Mesodermal cell (in vitro differentiated cells): ENCODE results near the gene HTR5A.

Experiments
- H3K27ac ChIP-seq: 2 replicates; pipeline ENCODE4 v1.7.0; 2013; ENCODE audit warnings: mild to moderate bottlenecking, low read depth, low read length, moderate library complexity; ENCODE audit not compliant: severe bottlenecking
- H3K36me3 ChIP-seq: 2 replicates; pipeline ENCODE4 v1.7.1; 2013; ENCODE audit warnings: mild to moderate bottlenecking, low read length, moderate library complexity; ENCODE audit not compliant: control insufficient read depth, insufficient read depth
- H3K4me1 ChIP-seq: one replicate; pipeline ENCODE4 v1.7.1; 2013; ENCODE audit warnings: mild to moderate bottlenecking, low read length; ENCODE audit not compliant: insufficient read depth, control insufficient read depth, poor library complexity, severe bottlenecking
- H3K4me3 ChIP-seq: 2 replicates; pipeline ENCODE4 v1.7.0; 2013; ENCODE audit warnings: low read length, control low read depth, mild to moderate bottlenecking; ENCODE audit not compliant: insufficient read depth, poor library complexity, severe bottlenecking; ENCODE audit errors: extremely low read depth
- H3K9me3 ChIP-seq: 2 replicates; pipeline ENCODE4 v1.7.1; 2013; ENCODE audit warnings: mild to moderate bottlenecking, low read length, moderate library complexity; ENCODE audit not compliant: control insufficient read depth
- WGBS, 2 experiments: methylation state at CpG; one replicate each; pipeline ENCODE4 v1.1.5; 2013; ENCODE audit warnings: missing lambda C conversion rate in 2 of 2; ENCODE audit not compliant: insufficient coverage in 2 of 2; 5-methylcytosine and 5-hydroxymethylcytosine counted together

HTR5A gene

GRCh38 chr7:155115288-155115687 is 45.2 kb downstream of the HTR5A start:
- Histone ChIP-seq H3K4me3 (no peak overlapping the region), H3K4me1 (no peaks in the 10 kb centered on the region), H3K9me3 (peaks cover 15% of the 10 kb centered on the region), H3K27ac (no peak overlapping the region), H3K36me3 (no peaks in the 10 kb centered on the region)
- 69 to 80% methylated on average over 3 of the region's 5 CpGs for WGBS, 2 experiments

GRCh38 chr7:155119801-155120382 is 49.8 kb downstream of the HTR5A start:
- H3K4me3 ChIP-seq: no peak overlapping the region
- no peaks in the 10 kb centered on the region for H3K36me3 ChIP-seq
- H3K4me1 ChIP-seq: no peaks in the 10 kb centered on the region
- H3K9me3 ChIP-seq: peaks cover 34% of the 10 kb centered on the region
- 95% methylated on average over 5 of the region's 7 CpGs for WGBS, 2 experiments
- no peak overlapping the region for H3K27ac ChIP-seq

- Histone ChIP-seq H3K27ac (no peak overlapping the region), H3K4me3 (no peak overlapping the region), H3K9me3 (peaks cover 34% of the 10 kb centered on the region), H3K36me3 (no peaks in the 10 kb centered on the region), H3K4me1 (no peaks in the 10 kb centered on the region)
- 93 to 100% methylated on average over 1 to 2 of the region's 4 CpGs for WGBS, 2 experiments
These were observed 50.3 kb downstream of the HTR5A start for GRCh38 chr7:155120460-155120859.

- H3K27ac ChIP-seq: no peak overlapping the region
- no peak overlapping the region for H3K4me3 ChIP-seq
- peaks cover 34% of the 10 kb centered on the region for H3K9me3 ChIP-seq
- H3K36me3 ChIP-seq: no peaks in the 10 kb centered on the region
- no peaks in the 10 kb centered on the region for H3K4me1 ChIP-seq
- 40 to 46% methylated on average over 5 of the region's 5 CpGs for WGBS, 2 experiments
These were observed 52.7 kb downstream of the HTR5A start for GRCh38 chr7:155122831-155123230.

- Histone ChIP-seq H3K4me3 (no peak overlapping the region), H3K36me3 (no peaks in the 10 kb centered on the region), H3K27ac (no peak overlapping the region), H3K9me3 (peaks cover 34% of the 10 kb centered on the region), H3K4me1 (no peaks in the 10 kb centered on the region)
- WGBS, 2 experiments: 100% methylated on average over 1 of the region's 1 CpG
These were observed 53.3 kb downstream of the HTR5A start for GRCh38 chr7:155123413-155123812.

- H3K4me1 ChIP-seq: no peaks in the 10 kb centered on the region
- peaks cover 24% of the 10 kb centered on the region for H3K9me3 ChIP-seq
- 70 to 75% methylated on average over 5 to 8 of the region's 8 CpGs for WGBS, 2 experiments
- no peak overlapping the region for H3K4me3 ChIP-seq
- H3K27ac ChIP-seq: no peak overlapping the region
- H3K36me3 ChIP-seq: no peaks in the 10 kb centered on the region
These were observed 54.6 kb downstream of the HTR5A start for GRCh38 chr7:155124706-155125105.

GRCh38 chr7:155129186-155129585 is 59.1 kb downstream of the HTR5A start:
- 84 to 88% methylated on average over 5 to 8 of the region's 10 CpGs for whole genome bisulfite sequencing, 2 experiments
- Histone ChIP-seq H3K36me3 (no peaks in the 10 kb centered on the region), H3K4me3 (no peak overlapping the region), H3K9me3 (no peaks in the 10 kb centered on the region), H3K4me1 (no peaks in the 10 kb centered on the region), H3K27ac (no peak overlapping the region)

- Histone ChIP-seq H3K9me3 (no peaks in the 10 kb centered on the region), H3K27ac (no peak overlapping the region), H3K4me1 (no peaks in the 10 kb centered on the region), H3K4me3 (no peak overlapping the region), H3K36me3 (no peaks in the 10 kb centered on the region)
- WGBS, 2 experiments: 80 to 87% methylated on average over 4 to 5 of the region's 7 CpGs
These were observed 59.7 kb downstream of the HTR5A start for GRCh38 chr7:155129789-155130188.

- Histone ChIP-seq H3K4me3 (no peak overlapping the region), H3K36me3 (no peaks in the 10 kb centered on the region), H3K9me3 (no peaks in the 10 kb centered on the region), H3K27ac (no peak overlapping the region), H3K4me1 (no peaks in the 10 kb centered on the region)
- 90 to 93% methylated on average over 12 to 13 of the region's 14 CpGs for WGBS, 2 experiments
These were observed 60.4 kb downstream of the HTR5A start for GRCh38 chr7:155130493-155130892.

- 79 to 93% methylated on average over 8 to 12 of the region's 13 CpGs for WGBS, 2 experiments
- no peak overlapping the region for H3K27ac ChIP-seq
- no peak overlapping the region for H3K4me3 ChIP-seq
- no peaks in the 10 kb centered on the region for H3K4me1 ChIP-seq
- no peaks in the 10 kb centered on the region for H3K9me3 ChIP-seq
- no peaks in the 10 kb centered on the region for H3K36me3 ChIP-seq
These were observed 61.0 kb downstream of the HTR5A start for GRCh38 chr7:155131090-155131489.

- H3K4me3 ChIP-seq: no peak overlapping the region
- no peaks in the 10 kb centered on the region for H3K4me1 ChIP-seq
- WGBS, 2 experiments: 86 to 96% methylated on average over 3 to 6 of the region's 9 CpGs
- H3K36me3 ChIP-seq: no peaks in the 10 kb centered on the region
- H3K9me3 ChIP-seq: no peaks in the 10 kb centered on the region
- H3K27ac ChIP-seq: no peak overlapping the region
These were observed 62.3 kb downstream of the HTR5A start for GRCh38 chr7:155132431-155132830.
